Subcutaneous adipose tissue (tissue), 4 donors: ENCODE measurements around the gene TXNRD1. TPM values are rescaled to one million over a fixed set of nuclear protein-coding genes. Genes with fewer than 3 reads are reported as not detected.

ENCODE experiments used
- total RNA-seq, 4 donors: library from RNA; depleted of rRNA; stranded (reverse); fragments of >200 nt; gene quantifications; one replicate each; pipeline ENCODE4 v1.1.0, GENCODE V29; 2016
- TF ChIP-seq, protein P1 (sequence below): fragments of 450-650 bp; IDR thresholded peaks from one replicate; pipeline ENCODE4 v1.5.1; 2016; ENCODE audit warnings: low read depth, mild to moderate bottlenecking, control low read depth, antibody characterized with exemption, moderate library complexity

The TXNRD1 gene
- total RNA-seq, 4 donors from 2014 or later, result 76.2 to 122 (median 83.3) TPM

DNA sequence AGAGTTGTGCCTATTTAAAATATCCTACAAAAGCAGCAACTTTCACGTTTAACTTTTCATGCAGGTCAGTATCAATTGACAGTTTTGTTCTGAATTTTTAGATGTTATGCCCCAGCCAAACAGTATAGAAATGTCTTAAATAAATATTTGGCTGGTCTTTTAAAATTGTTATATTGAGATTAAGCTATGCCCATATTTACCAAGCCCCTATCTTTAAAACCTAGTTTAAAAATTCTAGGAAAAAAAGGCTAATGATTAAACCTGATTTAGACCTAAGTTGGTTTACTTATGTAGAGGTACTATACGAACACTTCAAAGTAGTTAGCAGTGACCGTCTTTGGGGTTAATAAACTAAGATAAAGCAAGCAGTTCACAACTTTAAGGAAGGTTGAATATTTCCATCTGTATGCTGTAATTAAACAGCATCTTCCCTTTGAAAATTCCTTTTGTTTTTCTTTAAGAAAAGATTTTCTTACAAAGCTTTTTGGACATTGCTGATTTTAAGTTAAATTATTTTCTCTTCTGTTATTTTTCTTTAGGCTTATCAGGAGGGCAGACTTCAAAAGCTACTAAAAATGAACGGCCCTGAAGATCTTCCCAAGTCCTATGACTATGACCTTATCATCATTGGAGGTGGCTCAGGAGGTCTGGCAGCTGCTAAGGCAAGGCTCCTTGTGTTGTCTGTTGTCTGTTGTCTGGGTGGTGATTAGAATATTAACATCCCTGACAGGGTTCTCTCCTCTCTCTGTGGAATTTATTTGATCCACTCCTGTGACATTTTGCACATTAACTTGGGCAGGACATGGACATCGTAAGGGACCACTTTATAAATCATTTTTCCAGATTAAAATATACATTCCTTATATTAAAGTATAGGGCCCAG lies 95.4 kb downstream of the TXNRD1 start:
- TF ChIP-seq, protein P1, sequence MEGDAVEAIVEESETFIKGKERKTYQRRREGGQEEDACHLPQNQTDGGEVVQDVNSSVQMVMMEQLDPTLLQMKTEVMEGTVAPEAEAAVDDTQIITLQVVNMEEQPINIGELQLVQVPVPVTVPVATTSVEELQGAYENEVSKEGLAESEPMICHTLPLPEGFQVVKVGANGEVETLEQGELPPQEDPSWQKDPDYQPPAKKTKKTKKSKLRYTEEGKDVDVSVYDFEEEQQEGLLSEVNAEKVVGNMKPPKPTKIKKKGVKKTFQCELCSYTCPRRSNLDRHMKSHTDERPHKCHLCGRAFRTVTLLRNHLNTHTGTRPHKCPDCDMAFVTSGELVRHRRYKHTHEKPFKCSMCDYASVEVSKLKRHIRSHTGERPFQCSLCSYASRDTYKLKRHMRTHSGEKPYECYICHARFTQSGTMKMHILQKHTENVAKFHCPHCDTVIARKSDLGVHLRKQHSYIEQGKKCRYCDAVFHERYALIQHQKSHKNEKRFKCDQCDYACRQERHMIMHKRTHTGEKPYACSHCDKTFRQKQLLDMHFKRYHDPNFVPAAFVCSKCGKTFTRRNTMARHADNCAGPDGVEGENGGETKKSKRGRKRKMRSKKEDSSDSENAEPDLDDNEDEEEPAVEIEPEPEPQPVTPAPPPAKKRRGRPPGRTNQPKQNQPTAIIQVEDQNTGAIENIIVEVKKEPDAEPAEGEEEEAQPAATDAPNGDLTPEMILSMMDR, result no peak

DNA sequence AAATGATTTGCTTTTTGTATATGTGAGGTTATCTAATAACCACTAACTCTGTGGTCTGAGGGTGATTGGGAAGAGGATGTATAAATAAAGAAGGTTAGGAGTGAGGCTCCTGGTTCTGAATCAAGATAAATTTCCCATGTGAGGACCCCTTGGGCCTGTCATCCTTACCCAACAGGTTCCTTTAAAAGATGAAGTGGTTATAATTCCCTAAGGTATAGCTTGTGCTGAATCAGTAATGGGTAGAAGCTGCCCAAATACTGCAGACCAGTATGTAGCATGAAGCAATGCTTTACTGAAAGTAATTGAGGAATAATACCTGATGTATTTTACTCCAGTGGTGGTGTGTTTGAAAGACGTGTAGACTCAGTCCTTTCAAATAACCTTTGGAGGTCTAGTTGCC lies 96.6 kb downstream of the TXNRD1 start:
- TF ChIP-seq, protein P1, result no peak

DNA sequence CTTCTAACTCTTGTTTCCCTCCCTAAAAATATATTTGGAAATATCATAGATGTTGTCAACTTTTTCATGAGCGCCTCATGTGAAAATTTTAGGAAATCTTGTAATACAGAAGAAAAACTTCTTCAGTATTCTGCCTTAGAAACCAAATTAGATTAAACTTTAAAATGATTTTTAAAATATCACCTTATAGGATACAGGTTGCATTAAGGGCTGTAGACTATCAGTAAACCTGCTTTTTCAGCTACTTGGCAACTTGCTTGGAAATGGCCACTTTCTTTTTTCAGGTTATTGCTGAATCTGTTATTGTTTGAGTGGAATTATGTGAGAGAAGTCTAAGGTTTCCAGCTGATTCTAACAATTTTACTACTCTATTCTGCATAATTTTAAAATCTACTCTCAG lies 97.1 kb downstream of the TXNRD1 start:
- TF ChIP-seq, protein P1, result no peak

DNA sequence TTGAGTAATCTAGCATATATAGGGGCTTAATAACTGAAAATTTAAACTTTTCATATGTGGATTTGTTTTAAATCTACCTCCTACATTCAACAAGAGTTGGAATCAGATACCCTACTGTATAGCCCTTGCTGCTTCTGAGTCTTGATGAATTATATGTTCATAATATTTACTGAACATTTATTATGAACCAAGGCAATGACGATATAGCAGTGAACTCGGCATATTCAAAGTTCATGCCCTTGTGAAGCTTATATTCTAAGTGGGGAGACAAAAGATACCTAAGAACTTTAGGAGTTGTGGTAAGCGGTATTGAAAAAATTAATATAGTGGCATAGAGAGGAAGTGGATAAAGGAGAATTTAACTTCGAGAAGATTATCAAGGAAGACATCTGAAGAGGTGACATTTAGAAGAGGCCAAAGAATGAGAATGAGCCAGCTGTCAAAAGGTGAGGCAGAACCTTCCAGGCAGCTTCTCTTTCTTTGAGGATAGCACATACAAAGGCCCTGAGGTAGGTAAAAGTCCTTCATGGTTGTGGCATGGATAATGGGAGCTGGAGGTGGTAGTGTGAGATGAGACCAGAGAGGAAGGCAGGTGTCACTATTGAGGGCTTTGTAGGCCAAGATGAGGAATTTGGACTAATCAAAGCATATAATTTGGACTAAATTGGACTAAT lies 98.1 kb downstream of the TXNRD1 start:
- TF ChIP-seq, protein P1, result no peak

DNA sequence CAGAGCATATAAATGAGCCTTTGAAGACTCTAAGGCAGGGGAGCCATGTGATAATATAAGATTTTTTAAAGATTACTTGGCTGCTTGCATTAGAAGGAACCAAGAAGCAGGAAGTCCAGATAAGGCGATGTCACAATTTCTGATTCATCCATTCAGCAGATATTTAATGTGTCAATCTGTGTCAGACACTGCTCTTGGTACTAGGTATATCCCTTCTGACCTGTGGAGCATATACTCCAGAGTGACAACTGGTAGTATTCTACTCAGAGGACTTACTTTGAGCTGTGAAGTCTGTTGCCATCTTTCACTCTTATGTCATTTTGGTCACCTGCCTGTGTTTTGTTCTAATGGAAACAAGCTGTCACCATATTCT lies 98.6 kb downstream of the TXNRD1 start:
- TF ChIP-seq, protein P1, result no peak

DNA sequence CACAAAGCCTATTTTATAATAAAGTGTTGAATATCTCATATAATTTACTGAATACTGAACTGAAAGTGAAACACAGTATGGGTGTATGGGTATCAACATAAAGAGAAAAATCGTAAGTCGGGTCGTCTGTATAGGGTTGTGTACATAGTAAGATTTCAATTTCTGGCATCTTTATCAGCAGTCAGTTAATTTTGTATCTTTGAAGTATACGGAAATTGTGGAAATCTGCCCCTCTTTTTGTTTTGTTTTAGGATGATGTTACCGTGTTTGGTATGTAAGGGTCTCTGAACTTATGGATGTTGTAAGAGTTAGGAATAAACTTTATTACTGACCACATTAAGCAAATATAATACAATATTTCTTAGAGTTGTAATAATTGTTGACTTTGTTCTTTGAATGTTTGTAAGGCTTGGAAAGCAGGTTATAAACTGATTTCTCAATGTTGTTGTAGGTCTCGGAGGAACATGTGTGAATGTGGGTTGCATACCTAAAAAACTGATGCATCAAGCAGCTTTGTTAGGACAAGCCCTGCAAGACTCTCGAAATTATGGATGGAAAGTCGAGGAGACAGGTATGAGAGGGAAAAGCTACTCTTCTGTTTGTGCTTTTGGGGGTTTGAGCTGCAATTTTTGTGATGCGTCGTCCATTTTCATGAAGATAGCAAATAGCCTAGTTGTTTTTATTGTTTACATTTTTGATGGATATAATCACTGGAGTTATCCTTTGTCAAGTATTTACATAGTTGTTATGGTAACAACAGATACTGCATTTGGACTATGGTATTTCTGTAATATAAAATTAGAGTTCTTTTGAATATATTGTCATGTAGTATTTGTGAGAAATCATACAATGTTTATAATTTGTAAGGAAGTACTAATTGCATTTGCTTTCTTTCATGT lies 100.0 kb downstream of the TXNRD1 start:
- TF ChIP-seq, protein P1, result no peak
